Activated CD4-positive, alpha-beta T cell treated with anti-CD3 and anti-CD28 coated beads, Interleukin-2, amount 50 U/mL, for 1 hour (primary cell): ENCODE measurements around the gene PSMD1.
"Not testable (repeated sequence)": the region's sequence is repeated elsewhere in the genome, so short reads cannot be mapped to it uniquely, and the experiment has no call there.

Source experiments
- DNase-seq: peaks from one replicate; pipeline ENCODE4 v3.0.0-alpha.2; 2020

Gene PSMD1

DNA sequence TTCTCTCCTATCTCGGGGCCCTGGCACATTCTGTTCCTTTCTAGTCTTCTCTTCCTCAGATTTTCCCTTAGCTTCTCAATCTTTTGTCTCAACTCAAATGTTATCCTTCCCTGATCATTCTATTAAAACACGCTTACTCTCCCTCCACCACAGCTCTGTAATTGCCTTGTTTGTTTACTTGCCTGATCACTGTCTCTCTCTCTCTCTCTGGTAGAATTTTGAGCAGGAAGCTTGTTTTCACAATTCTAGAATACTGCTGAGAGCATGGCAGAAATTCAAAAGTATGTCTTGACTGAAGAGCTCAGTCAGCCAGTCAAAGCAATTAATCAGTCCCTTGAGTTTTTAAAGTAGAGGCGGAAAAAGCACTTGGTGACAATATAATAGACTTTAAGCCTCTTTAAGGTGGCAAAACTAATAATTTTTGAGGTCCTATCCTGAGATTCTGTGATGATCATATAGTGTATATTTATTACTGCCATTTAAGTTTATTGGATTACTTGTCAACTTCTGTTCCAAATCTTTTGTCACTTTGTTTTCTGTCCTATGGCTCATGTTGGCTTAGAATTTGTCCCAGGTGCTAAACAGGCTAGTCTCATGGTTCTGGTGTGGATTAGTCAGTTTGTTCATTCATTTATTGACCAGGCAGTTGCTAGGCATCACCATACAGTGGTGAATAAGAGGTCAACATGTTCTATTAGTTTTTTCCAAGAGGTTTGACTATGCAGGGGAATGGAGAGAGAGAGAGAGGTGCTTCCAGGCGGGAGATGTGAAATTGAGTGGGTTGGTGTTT, 2.3 kb downstream of the PSMD1 start:
- DNase-seq = no peak

DNA sequence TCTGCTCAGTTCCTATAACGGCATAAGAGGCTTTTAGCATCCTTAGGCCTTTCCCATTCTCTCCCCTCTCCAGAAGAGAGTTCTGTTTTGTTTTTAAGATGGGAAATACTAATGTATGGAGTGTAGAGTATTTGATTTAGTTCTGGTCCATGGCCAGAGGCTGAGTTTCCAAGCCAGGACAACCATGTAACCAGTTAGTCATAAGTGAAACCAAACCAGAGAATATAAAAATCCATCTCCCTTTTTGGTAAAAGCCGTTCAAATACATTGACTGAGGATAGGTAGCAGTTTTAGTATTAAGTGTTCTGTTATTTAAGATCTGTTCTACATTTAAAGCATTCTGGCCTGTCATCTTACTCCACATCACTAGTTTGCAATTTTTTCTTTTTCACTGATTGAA, 3.1 kb downstream of the PSMD1 start:
- DNase-seq = no peak

DNA sequence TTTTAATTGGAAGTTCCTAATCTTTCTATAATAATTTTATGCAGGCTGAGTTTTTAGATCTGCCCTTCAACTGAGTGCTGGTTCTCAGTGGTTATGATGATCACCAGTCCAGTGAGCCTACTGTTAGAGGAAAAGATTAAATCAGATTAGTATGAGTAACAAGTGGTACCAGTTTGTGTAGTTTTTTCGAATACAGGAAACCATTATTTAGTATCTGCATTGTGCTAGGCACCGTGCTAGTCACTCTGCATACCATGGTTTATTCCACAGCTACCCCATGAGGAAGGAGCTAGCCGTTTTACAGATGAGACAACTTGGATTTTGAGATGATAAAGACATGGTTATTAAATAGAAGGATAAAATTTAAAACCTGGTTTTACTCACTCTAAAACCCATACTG, 6.1 kb downstream of the PSMD1 start:
- no peak for DNase-seq

DNA sequence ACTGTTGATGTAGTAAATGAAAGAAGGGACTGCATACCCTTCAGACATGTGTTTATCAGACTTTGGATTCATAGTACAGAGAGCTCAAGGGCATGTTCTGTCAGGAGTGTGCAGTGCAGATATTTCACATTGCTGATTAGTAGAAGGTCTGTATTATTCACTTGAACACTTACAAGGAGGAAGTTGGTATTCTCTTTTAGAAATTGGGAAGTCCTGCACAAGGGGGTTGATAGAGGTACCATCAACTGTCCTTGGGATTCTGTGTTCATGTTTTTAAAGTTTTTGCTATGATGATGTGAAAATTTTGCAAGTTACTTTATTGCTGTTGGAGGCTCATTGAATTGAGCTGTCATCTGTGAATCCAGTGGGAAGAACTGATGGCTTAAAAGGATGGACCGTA, 6.7 kb downstream of the PSMD1 start:
- DNase-seq = no peak

DNA sequence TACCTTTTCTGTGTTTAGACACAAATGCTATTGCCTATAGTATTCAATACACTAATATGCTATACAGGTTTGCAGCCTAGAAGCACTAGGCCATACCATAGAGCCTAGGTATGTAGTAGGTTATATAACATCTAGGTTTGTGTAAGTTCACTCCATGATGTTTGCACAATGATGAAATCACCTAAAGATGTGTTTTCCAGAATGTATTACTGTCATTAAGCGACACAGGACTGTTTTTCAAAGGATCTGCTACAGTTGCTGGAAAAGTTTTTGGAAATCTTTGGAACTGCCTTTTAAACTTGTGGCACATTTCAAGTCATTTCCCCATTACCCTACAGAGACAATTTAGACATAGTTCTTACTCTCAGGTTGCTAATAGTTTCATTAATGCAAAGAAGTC, 9.3 kb downstream of the PSMD1 start:
- DNase-seq = no peak

DNA sequence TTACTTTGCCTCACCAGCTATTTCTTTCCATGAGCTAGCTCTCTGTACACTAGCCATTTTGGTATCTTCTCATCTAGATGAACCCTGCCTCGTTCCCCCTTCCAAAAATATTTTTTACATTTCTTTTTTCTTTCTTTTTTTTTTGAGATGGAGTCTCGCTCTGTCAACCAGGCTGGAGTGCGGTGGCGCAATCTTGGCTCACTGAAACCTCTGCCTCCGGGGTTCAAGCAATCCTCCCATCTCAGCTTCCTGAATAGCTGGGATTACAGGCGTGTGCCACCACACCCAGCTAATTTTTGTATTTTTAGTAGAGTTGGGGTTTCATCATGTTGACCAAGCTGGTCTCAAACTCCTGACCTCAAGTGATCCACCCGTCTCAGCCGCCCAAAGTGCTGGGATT, 10.9 kb downstream of the PSMD1 start:
- not testable (repeated sequence) for DNase-seq

DNA sequence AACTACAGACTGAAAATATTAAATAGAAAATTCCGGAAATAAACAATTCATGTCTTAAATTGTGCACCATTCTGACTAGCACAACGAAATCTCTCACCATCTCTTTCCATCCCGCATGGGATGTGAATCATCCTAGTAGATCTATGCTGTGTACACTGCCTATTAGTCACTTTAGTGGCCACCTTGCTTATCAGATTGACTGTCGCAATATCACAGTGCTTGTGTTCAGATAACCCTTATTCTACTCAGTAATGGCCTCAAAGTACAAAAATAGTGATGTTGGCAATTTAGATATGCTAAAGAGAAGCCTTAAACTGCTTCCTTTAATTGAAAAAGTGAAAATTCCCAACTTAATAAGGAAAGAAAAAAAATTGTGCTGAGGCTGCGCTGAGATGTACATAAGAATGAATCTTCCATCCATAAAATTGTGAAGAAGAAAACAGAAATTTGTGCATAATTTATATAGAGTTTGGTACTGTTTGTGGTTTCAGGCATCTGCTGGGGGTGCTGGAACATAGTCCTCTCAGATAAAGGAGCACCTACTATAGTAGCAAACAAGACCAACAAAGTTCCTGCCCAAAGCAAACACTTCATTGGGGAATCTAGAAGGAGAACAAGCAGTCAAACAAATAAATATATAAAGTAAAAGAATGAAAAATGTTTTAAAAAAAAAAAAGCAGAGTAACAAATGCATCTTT, 12.0 kb downstream of the PSMD1 start:
- no peak for DNase-seq

DNA sequence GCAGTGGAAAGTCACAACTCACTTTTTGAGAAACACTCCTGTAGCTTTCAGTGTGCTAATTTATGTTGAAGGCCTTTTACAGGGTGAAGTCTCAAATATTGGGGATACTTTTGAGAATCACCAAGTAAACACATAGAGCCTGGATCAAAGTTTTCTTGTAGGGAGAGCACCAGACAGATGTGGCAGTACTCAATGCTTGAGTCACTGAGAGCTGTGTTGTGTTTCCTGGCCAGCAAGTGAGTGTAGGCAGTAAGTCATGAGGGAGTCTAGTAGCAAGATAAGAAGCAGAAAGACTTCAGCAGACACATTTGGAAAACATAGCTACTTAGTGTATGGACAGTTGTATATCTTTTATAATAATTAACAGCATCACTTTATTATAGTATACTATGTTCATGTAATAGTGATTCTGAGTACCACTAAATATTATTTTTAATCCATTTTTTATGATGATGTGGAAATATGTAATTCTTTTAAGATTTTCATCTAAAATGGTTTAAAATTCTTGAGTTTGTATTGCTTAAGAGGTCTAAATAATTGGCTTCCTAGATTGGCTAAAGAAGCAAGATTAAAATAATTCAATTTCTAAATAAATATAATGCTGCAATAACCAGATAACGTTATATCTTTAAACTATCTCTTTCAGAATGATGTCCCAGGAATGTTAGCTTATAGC, 12.8 kb downstream of the PSMD1 start:
- DNase-seq = no peak

DNA sequence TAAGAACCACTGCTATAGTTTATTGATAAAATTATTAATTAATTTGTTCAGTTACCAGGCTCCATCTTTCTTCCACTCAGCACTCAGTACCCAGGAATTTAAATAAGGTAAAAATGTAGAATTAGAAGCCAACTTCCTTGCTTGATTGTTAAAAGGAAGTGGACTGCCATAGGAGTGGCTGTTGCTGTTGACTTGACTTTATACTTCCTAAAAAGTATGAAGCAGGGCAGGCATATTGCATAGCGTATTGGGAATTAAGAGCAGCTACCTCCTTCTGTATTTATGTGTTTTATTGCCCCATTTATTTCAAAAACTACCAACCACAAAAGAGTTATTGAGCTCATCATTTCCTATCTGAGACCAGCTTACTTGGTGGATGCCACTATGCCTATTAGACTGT, 27.9 kb downstream of the PSMD1 start:
- no peak for DNase-seq

DNA sequence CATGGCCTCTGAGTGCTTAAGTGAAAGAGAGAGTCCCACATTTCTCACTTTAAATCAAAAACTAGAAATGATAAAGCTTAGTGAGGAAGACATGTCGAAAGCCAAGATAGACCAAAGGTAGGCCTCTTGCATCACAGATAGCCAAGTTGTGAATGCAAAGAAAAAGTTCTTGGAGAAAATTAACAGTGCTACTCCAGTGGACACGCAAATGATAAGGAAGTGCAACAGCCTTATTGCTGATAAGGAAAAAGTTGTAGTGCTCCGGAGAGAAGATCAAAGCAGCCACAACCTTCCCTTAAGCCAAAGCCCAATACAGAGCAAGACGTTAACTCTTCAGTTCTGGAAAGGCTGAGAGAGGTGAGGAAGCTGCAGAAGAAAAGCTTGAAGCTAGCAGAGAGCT, 32.1 kb downstream of the PSMD1 start:
- no peak for DNase-seq

DNA sequence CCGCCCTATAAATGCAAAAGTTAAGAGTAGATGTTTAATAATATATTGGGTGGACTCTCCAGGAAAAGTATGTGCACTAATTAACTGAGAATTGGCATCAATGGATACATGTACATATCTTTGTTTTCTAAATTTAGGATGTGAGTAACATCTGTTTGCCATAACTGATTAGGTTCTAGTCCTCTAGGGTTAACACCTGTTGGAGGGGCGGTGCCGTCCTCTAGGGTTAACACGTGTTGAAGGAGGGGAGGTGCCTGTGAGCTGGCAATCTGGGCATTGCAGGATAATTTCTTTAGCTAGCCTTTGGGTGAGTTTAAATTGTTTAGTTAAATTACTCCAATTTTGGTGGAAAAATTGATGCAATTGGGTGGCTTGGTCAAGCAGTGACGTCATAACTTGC, 37.3 kb downstream of the PSMD1 start:
- no peak for DNase-seq

DNA sequence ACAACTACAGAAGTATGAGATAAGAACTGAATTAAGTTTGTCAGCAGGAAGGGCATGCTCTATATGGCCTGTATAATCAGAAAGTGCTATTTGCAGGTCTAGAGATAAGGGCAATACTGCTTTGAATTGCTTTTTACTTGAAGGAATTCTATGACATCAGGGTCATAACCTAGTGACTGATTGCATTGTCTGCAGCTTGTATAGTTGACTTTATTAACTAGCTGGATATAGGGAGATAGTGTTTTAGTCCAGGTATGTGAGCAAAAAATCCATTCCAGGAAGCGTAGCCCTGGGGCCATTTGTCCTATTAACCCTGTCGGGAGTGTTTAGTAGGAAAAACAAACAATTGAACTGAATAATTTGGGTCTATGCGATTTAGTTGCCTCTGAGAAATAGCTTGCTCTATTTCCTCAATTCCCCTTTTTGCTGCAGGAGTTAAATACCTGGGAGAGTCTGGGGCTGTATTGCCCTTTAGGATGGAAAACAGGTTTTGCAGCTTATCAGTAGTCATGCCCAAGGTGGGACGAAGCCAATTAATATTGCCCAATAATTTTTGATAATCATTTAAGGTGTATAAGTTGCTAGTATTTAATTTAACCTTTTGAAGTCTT, 38.2 kb downstream of the PSMD1 start:
- DNase-seq = no peak

DNA sequence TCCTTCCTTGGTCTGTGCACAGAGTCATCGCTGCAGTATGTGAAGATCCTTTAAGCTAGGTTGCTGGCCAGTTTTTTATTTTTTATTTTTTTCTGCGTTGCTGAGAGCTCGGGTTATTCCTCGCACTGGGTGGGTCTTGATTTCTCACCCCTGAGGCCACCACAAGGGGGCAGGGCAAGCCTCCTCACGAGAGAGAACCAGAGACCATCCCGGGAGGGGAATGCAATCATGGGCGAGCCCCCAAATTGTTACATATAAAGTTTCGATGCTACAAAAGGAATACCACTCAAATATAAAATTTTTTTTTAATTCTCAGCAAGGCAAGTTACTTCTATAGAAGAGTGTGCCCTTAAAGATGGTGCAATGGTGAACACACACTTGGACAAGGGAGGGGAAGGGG, 43.3 kb downstream of the PSMD1 start:
- no peak for DNase-seq

DNA sequence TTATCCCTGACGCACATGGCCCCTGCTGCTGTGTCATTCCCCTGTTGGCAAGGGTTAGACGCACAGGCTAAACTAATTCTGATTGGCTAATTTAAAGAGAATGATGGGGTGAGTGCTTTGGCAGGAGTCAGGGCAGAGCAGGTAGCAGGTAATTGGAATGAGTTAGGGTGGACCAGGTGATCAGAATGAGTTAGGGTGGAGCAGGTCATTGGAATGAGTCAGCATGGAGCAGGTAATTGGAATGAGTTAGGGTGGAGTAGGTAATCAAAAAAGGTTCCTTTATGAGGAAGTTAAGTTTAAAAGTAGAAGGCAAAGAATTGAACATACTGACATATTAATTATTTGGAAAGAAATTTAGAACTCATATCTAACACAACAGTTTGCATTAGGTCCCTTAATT, 43.7 kb downstream of the PSMD1 start:
- not testable (repeated sequence) for DNase-seq

DNA sequence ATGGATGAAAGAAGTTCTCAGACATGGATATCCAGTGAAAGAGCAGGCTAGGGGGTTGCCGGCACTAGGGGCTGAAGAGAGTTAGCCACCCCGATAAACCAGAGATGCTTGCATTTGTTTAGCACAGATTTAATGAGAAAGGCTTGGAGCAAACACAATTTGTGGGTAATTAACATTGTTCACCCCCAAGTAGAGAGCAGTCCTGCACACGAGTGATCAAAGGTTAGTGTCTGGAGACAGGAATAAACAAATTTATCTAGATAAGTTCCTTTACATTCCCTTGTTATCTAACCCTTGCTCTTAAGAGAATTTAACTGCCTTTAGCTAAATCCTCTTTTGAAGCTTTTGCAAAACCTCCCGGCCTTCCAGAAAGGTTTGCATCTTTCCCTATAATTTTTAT, 44.3 kb downstream of the PSMD1 start:
- no peak for DNase-seq

DNA sequence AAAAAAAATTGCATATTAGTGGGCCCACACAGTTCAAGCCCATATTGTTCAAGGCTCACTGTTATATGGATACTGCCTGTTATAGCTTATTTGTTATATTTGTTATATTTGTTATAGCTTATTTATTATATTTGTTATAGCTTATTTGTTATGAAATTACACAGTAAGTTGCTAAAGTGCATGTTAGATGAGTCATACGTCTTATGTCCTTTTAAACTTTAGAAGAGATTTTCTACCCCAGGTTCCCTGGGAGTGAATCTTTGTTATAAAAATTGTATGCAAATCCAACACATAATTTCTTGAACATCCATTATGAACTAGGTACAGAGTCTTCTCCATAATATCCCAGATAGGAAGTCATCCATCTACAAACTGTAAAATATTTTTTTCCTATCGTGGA, 46.1 kb downstream of the PSMD1 start:
- DNase-seq = no peak

DNA sequence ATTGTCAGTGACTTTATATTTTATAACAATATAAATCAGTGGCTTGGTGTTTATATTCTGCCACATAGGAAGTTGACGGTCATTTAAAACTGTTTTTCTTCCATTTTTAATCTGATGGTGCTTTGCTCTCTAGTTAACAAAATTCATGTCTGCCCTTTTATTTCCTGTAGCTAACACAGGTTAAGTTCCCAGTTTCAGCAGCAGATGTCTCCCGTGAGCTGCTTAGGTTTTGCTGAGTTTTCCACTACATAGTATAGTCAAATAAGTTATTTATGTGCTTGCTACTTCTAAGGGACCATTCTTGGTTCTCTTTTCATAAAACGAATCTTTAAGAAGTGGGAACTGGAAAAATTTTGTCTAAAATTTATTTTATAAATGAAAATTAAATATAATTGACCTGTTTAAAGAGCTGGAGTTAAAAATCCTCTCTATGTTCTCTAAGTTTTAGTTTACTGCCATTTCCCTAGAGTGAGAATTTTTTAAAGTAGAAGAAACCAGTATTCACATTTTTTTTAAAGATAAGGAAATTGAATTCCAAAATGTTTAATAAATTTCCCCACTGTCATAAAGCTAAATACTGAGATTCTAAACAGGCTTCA, 47.5 kb downstream of the PSMD1 start:
- DNase-seq = peak; percentile 52

DNA sequence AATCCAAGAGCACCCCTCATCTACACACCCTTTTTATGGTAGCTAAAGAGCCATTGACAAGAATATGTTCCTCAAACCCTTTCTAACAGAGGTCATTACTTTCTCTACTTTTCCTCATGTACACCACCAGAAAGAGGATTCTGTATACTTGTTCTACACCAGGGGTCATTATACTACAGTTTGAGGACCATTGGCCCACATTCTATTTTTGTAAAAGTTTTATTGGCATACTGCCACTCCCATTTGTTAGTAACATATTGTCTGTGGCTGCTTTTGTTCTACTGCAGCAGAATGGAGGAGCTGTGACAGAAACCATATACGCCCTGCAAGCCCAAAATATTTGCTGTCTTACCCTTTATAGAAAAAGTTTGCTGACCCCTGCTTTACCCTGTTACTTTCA, 53.9 kb downstream of the PSMD1 start:
- no peak for DNase-seq

DNA sequence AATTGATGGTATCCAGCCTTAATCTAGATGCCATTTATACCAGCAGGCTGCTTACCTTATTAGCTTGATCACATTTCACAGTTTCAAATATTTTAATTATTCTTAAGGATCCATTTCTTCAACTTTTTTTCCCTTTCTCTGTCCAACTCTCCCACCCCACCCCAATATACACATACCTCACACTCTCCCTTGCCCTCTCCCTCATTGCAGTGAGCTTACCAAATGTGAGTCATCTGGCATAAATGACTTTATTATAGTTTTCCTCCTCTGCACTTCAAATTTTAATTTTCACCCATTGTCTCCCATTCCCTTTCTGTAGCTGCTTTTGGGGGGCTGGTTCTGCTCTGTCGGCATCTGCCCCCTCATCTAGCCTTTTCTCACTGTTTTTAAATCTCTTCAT, 55.3 kb downstream of the PSMD1 start:
- no peak for DNase-seq

DNA sequence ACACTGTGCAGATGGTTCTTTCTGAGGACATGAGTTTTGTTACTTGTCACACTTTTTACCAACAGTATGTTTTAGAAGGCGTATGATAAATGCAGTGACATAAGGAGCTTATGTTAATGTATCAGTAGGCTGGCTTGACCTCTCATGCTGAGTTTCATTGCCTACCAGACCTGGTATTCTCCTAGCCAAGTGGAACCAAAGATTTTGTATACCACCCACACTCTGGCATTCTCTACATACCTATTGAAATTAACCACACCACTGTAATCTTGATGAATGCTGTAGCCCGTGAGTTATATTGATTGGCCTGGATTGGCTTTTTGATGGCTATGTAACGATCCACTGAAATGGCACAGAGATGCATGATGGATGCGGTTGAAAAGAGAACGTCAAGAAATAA, 56.8 kb downstream of the PSMD1 start:
- no peak for DNase-seq

DNA sequence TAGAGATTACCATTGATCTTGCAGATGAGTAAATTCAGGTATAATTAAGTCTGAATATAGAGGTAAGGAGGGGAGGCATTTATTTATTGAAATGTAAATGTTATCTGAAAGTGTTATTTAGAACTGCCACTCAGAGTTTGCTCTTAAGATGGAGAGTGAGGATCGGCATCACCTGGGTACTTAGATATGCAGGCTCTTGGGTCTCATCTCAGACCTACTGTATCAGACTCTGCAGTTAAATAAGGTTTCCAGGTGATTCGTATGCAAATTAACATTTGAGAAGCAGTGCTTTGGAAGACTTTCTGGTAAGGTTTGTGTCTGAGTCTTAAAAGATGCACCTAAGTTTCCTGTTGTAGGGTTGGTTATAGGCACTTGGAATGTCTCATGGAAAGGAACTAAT, 59.0 kb downstream of the PSMD1 start:
- DNase-seq = no peak

DNA sequence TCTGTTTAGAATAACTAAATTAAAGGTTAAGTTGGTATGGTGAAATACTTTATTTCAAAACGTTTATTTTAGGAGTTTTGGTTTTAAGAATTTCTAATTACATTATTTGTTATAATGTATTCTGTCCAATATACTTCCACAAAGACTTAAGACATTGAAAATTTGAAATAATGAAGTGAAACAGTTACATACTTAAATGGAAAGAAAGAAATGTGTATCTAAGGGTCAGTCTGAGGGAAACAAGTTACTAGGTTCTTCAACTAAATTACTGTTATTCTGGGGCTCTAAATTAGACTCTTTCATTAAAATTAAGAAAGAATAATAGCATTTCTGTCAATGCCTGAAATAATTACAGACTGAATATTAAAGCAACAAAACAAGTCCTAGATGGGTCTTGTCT, 60.5 kb downstream of the PSMD1 start:
- no peak for DNase-seq

DNA sequence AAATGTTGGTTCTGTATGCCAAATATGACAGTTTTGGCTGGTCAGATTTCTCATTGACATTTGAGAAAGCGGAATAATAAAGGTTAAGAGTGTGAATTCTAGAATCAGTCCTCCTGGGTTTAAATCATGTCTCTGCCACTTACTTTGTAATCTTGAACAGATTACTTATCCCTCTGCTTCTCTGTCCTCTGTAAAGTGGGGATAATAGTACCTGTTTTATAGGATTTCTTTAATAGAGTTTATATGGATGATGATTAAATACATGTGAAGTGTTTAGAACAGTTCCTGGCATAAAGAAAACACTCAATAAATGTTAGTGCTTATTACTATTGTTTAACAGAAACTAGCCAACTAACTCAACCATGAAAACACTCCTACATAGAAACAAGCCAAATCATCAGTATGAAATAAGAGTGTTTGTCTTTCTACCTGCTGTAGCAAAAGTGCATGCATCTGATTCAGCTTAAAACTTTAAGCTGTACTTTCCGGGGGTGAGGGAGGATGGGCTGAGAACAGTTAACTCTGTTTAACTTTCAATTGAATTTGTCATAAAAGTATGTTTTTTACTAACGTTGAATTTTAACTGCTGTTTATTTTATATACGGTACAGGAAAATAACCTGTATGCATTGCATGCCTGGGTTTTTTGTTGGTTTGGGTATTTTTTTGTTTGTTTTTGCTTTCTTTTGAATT, 61.4 kb downstream of the PSMD1 start:
- DNase-seq = no peak
